GM21825 (cell line): Measurements from ENCODE around the gene ZNF880.
"Not testable (repeated sequence)": the region's sequence is repeated elsewhere in the genome, so short reads cannot be mapped to it uniquely, and the experiment has no call there.

ENCODE experiments used
- ATAC-seq: cut with Tn5 transposase; IDR thresholded peaks from one replicate; pipeline ENCODE4 v1.9.1; 2021; ENCODE audit warnings: mild to moderate bottlenecking, moderate library complexity; ENCODE audit not compliant: unreplicated experiment

Gene ZNF880

GRCh38 chr19:52369559-52370340 lies at the start of gene ZNF880:
ZNF880 (plus strand) TSS chr19:52369923; CDS start chr19:52369966, 43 bp downstream.
- peak; percentile 86 for ATAC-seq

GRCh38 chr19:52322429-52322828 lies 47.3 kb upstream of the ZNF880 start:
- ATAC-seq = no peak

GRCh38 chr19:52331757-52332156 lies 38.0 kb upstream of the ZNF880 start:
- ATAC-seq = no peak

- ATAC-seq = no peak
Observed at GRCh38 chr19:52335768-52336116, 34.0 kb upstream of the ZNF880 start.

GRCh38 chr19:52336117-52336790 lies 33.5 kb upstream of the ZNF880 start, which contains the start of gene ZNF610:
ZNF610 (plus strand) TSS chr19:52336243; CDS start chr19:52349173, 12,930 bp downstream.
- no peak for ATAC-seq

- ATAC-seq = no peak
Observed at GRCh38 chr19:52336791-52337381, 32.8 kb upstream of the ZNF880 start.

- ATAC-seq = not testable (repeated sequence)
Observed at GRCh38 chr19:52339022-52339421, 30.7 kb upstream of the ZNF880 start.

GRCh38 chr19:52343548-52343947 lies 26.2 kb upstream of the ZNF880 start:
- no peak for ATAC-seq

GRCh38 chr19:52345162-52345561 lies 24.6 kb upstream of the ZNF880 start:
- no peak for ATAC-seq

GRCh38 chr19:52351512-52351911 lies 18.2 kb upstream of the ZNF880 start:
- no peak for ATAC-seq

GRCh38 chr19:52366414-52366824 lies 3.3 kb upstream of the ZNF880 start:
- ATAC-seq = no peak

GRCh38 chr19:52370341-52370710 lies 603 bp downstream of the ZNF880 start:
- ATAC-seq = no peak

- ATAC-seq = no peak
Observed at GRCh38 chr19:52391135-52391534, 21.4 kb downstream of the ZNF880 start.

- peak; percentile 70 for ATAC-seq
Observed at GRCh38 chr19:52397310-52398080, 27.8 kb downstream of the ZNF880 start, which contains the start of gene ZNF528. ZNF528 (plus strand) TSS chr19:52397849; CDS start chr19:52402014, 4,165 bp downstream.

GRCh38 chr19:52398081-52398441 lies 28.3 kb downstream of the ZNF880 start:
- no peak for ATAC-seq

GRCh38 chr19:52410276-52410675 lies 40.6 kb downstream of the ZNF880 start:
- no peak for ATAC-seq

GRCh38 chr19:52415711-52416110 lies 46.0 kb downstream of the ZNF880 start:
- no peak for ATAC-seq

- no peak for ATAC-seq
Observed at GRCh38 chr19:52428937-52429336, 59.2 kb downstream of the ZNF880 start, which contains the start of gene ZNF534. ZNF534 (plus strand) TSS chr19:52429148; CDS start chr19:52431475, 2,327 bp downstream.
